ENCODE results near the gene SLC6A18. TPM values are rescaled to one million over a fixed set of nuclear protein-coding genes. Genes with fewer than 3 reads are reported as not detected.

Gene SLC6A18, protein sequence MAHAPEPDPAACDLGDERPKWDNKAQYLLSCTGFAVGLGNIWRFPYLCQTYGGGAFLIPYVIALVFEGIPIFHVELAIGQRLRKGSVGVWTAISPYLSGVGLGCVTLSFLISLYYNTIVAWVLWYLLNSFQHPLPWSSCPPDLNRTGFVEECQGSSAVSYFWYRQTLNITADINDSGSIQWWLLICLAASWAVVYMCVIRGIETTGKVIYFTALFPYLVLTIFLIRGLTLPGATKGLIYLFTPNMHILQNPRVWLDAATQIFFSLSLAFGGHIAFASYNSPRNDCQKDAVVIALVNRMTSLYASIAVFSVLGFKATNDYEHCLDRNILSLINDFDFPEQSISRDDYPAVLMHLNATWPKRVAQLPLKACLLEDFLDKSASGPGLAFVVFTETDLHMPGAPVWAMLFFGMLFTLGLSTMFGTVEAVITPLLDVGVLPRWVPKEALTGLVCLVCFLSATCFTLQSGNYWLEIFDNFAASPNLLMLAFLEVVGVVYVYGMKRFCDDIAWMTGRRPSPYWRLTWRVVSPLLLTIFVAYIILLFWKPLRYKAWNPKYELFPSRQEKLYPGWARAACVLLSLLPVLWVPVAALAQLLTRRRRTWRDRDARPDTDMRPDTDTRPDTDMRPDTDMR
- not detected in 2 replicates for total RNA-seq
- not detected in 2 replicates for polyA plus RNA-seq
- not detected in 2 replicates for polyA plus RNA-seq (2012)
- polyA minus RNA-seq (ENCODE audit: low replicate concordance): not detected in 2 replicates

DNA sequence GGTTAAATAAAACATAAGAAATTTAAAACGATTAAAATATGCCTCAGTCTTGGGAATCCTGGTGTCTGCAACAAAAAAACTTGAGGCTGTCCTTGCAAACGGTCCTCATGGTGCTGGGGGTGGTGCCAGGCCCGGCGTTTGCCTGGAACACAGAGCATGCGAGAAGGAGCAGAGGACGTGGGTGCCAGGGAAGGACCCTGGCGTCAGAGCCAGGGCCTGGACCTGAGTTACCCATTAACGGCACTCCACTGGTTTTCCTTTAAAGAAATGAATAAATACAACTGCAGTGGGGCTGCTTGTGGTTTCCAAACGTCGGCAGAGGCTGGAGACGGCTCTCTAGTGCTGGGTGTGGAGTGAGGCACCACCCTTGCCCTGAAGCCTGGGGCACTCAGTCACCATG lies at the start of gene SLC6A18:
SLC6A18 (plus strand) TSS at position 301 of the 400 bp plus-strand sequence; CDS start at position 398, 97 bp downstream.
- Histone ChIP-seq H3K4me3 (replicated peaks in 1 of 4; ENCODE audit: control extremely low read depth in 1 of 4, insufficient read depth in 1 of 4, low read depth in 3 of 4, low read length in 4 of 4) (no peak within 1 kb of the TSS), H3K36me3 (ENCODE audit: control insufficient read depth, insufficient read depth, low read length) (no peaks in the 10 kb centered on the region), H3K9me3 (ENCODE audit: control insufficient read depth, insufficient read depth, low read depth, low read length) (peaks cover 7% of the 10 kb centered on the region), H3K9ac (ENCODE audit: insufficient read depth, low read length) (no peak within 1 kb of the TSS), H3K27me3 (ENCODE audit: control insufficient read depth, insufficient read depth, low read length) (no peaks in the 10 kb centered on the region), H4K20me1 (ENCODE audit: control insufficient read depth, extremely low read depth, insufficient read depth, low read length) (no peaks in the 10 kb centered on the region), H3K27ac (ENCODE audit: insufficient read depth, low read length) (no peak within 1 kb of the TSS), H2AFZ (ENCODE audit: low read length) (no peak within 1 kb of the TSS), H3K79me2 (ENCODE audit: control insufficient read depth, insufficient read depth, low read length) (no peaks in the 10 kb centered on the region), H3K4me2 (ENCODE audit: extremely low read depth, insufficient read depth, low read length) (no peak within 1 kb of the TSS), H3K4me1 (ENCODE audit: control insufficient read depth, extremely low read depth, insufficient read depth, low read length) (no peaks in the 10 kb centered on the region)
- no peak for DNase-seq (ENCODE audit: low read depth in 2 of 2)
- no peak for TF ChIP-seq EZH2 (IDR thresholded peaks at IDR 0.05; ENCODE audit: low read length, missing control alignments)
- TF ChIP-seq CTCF (conservative IDR thresholded peaks at IDR 0.05 in 1 of 2, IDR thresholded peaks at IDR 0.05 in 1 of 2; ENCODE audit: low read depth in 1 of 2, low read length in 2 of 2): no peak

GRCh38 chr5:1175801-1176472 lies 49.2 kb upstream of the SLC6A18 start:
- Histone ChIP-seq H3K9ac (ENCODE audit: insufficient read depth, low read length) (no peak overlapping the region), H3K4me3 (replicated peaks in 1 of 4; ENCODE audit: control extremely low read depth in 1 of 4, insufficient read depth in 1 of 4, low read depth in 3 of 4, low read length in 4 of 4) (no peak overlapping the region), H3K36me3 (ENCODE audit: control insufficient read depth, insufficient read depth, low read length) (no peaks in the 10 kb centered on the region), H3K27ac (ENCODE audit: insufficient read depth, low read length) (no peak overlapping the region), H4K20me1 (ENCODE audit: control insufficient read depth, extremely low read depth, insufficient read depth, low read length) (no peaks in the 10 kb centered on the region), H3K9me3 (ENCODE audit: control insufficient read depth, insufficient read depth, low read depth, low read length) (no peaks in the 10 kb centered on the region), H3K27me3 (ENCODE audit: control insufficient read depth, insufficient read depth, low read length) (no peaks in the 10 kb centered on the region), H3K79me2 (ENCODE audit: control insufficient read depth, insufficient read depth, low read length) (no peaks in the 10 kb centered on the region), H3K4me2 (ENCODE audit: extremely low read depth, insufficient read depth, low read length) (no peak overlapping the region), H3K4me1 (ENCODE audit: control insufficient read depth, extremely low read depth, insufficient read depth, low read length) (no peaks in the 10 kb centered on the region), H2AFZ (ENCODE audit: low read length) (no peak overlapping the region)
- TF ChIP-seq EZH2 (IDR thresholded peaks at IDR 0.05; ENCODE audit: low read length, missing control alignments) (no peak), CTCF (conservative IDR thresholded peaks at IDR 0.05 in 1 of 2, IDR thresholded peaks at IDR 0.05 in 1 of 2; ENCODE audit: low read depth in 1 of 2, low read length in 2 of 2) (no peak)
- DNase-seq (ENCODE audit: low read depth in 2 of 2): no peak

All from fibroblast of lung (primary cell).